Heart right ventricle (tissue), 16 donors: ENCODE measurements around the gene NAALADL2. TPM values are rescaled to one million over a fixed set of nuclear protein-coding genes. Genes with fewer than 3 reads are reported as not detected.

Experiments used
- ATAC-seq, 8 donors: fragments of 200-7000 bp; cut with Tn5 transposase; one replicate each; pipeline ENCODE4 v1.9.1; 2020; ENCODE audit warnings: mild to moderate bottlenecking in 8 of 8, moderate library complexity in 8 of 8, moderate number of reproducible peaks in 1 of 8
- DNase-seq, 2 donors: peaks; one replicate each; pipeline ENCODE4 v3.0.0-alpha.2; 2020
- H3K27ac ChIP-seq, 10 donors: fragments of 200-600 bp; sonication (generic) in 2 of 10; one replicate each; pipeline versions ENCODE4 v1.5.0 to v1.8.0; 2020 to 2022; ENCODE audit warnings: mild to moderate bottlenecking in 3 of 10
- H3K27me3 ChIP-seq, 7 donors: fragments of 200-600 bp; one replicate each; pipeline ENCODE4 v1.8.0; 2021 to 2022; ENCODE audit warnings: mild to moderate bottlenecking in 2 of 7
- H3K36me3 ChIP-seq, 9 donors: fragments of 200-600 bp; sonication (generic) in 1 of 9; one replicate each; pipeline versions ENCODE4 v1.5.0 to v1.8.0; 2020 to 2022; ENCODE audit warnings: mild to moderate bottlenecking in 2 of 9
- H3K4me1 ChIP-seq, 9 donors: fragments of 200-600 bp; sonication (generic) in 1 of 9; one replicate each; pipeline versions ENCODE4 v1.5.0 to v1.8.0; 2020 to 2022; ENCODE audit warnings: mild to moderate bottlenecking in 4 of 9
- H3K4me3 ChIP-seq, 10 donors: fragments of 200-600 bp; sonication (generic) in 2 of 10; one replicate each; pipeline versions ENCODE4 v1.5.0 to v1.8.0; 2020 to 2022; ENCODE audit warnings: mild to moderate bottlenecking in 7 of 10, moderate library complexity in 2 of 10
- H3K9me3 ChIP-seq, 11 donors: fragments of 200-600 bp in 10 of 11; sonication (generic) in 2 of 11; one replicate each; pipeline versions ENCODE4 v1.5.0 to v1.8.0; 2013 to 2022; ENCODE audit warnings: mild to moderate bottlenecking in 2 of 11, control low read depth in 1 of 11, moderate library complexity in 1 of 11
- CTCF ChIP-seq, 9 donors: fragments of 200-600 bp; sonication (generic) in 2 of 9; IDR thresholded peaks; one replicate each; pipeline versions ENCODE4 v1.5.0 to v1.8.0; 2021 to 2022; ENCODE audit warnings: antibody characterized with exemption in 9 of 9, mild to moderate bottlenecking in 5 of 9, moderate library complexity in 1 of 9
- WGBS, 2 donors: extraction: QIAGEN DNeasy Blood & Tissue Kit; methylation state at CpG; one replicate each; pipeline ENCODE4 v1.1.7; 2013; ENCODE audit warnings: inconsistent platforms in 1 of 2; 5-methylcytosine and 5-hydroxymethylcytosine counted together
- intact Hi-C, 10 donors: fragments of 100-400 bp; cut with DNase I; formaldehyde crosslinking; loops; one replicate each; pipeline versions ENCODE4 v1.11.1 to v1.14.2; 2022
- polyA plus RNA-seq, 2 donors: library from polyadenylated mRNA; stranded (reverse); fragments of 200-250 nt; gene quantifications; one replicate each; pipeline ENCODE4 v1.2.3, GENCODE V29; 2013
- total RNA-seq, 10 donors: library from RNA; stranded (reverse); fragmentation: NEBNext Ultra II Directional in 3 of 10; extraction: Animal tissue kit (Norgen Biotek cat#: 25700) in 3 of 10; gene quantifications; one replicate each; pipeline versions ENCODE4 v1.2.1 to v1.2.4, GENCODE V29; 2021 to 2023
- donor health status: Arrhythmogenic right ventricular cardiomyopathy.
- donor health status: ischemic (EF 13 %, LVEDD 7.1; RV severe dilation, severe dysfunction).
- donor health status: healthy with polysubstance abuse.
- donor health status: DM: no; HTN: yes; CAD: no.
- donor health status: DM: no; HTN: no; CAD: no.
- donor health status: ischemic (EF 25% LVEDD 6.9; RV normal size, moderate dysfunction).
- donor health status: ischemic (EF 25% LVEDD 5.7; RV mildly dilated, moderate dysfunction).
- donor health status: healthy.
- donor health status: DM: yes; HTN: yes; CAD: no.
- donor health status: Ischemic cardiomyopathy.
- donor health status: ischemic (EF 35%, LVEDD 5.7; RV mildly dilated, moderate dysfunction).
- donor health status: nonischemic (EF 11% LVEDD 7.7; RV severe dilation, severe dysfunction).
- donor health status: DM: yes; HTN: yes; CAD: no.
- donor health status: PGD.
- donor health status: ischemic (EF 29% LVEDD 5.4; RV normal size, mild dysfunction).
- donor health status: nonischemic (EF 23%, LVEDD 6.1; RV moderate dilation, normal function).

The NAALADL2 gene
- total and polyA plus RNA-seq, 12 donors, result 0.36 to 11.9 (median 5.2) TPM

- no peak for TF ChIP-seq CTCF (IDR thresholded peaks at IDR 0.05)
- H3K9me3 ChIP-seq, result no peaks in the 10 kb centered on the region
- H3K27me3 ChIP-seq, result no peaks in the 10 kb centered on the region
- intact Hi-C loops, result no loop called here
- no peak for DNase-seq
- ATAC-seq, result no peak
- H3K4me1 ChIP-seq, result peaks cover 0 to 4% (median 0%) of the 10 kb centered on the region in 9 donors
- H3K27ac ChIP-seq, result no peak overlapping the region
- H3K36me3 ChIP-seq, result no peaks in the 10 kb centered on the region
- H3K4me3 ChIP-seq, result no peak overlapping the region
Measured at GRCh38 chr3:175384569-175384968, 525.4 kb downstream of the NAALADL2 start.

- TF ChIP-seq CTCF (IDR thresholded peaks at IDR 0.05), result no peak
- Histone ChIP-seq H3K4me3 (no peak overlapping the region), H3K27ac (no peak overlapping the region), H3K36me3 (no peaks in the 10 kb centered on the region), H3K9me3 (no peaks in the 10 kb centered on the region), H3K4me1 (peaks cover 0 to 4% (median 0%) of the 10 kb centered on the region in 9 donors), H3K27me3 (no peaks in the 10 kb centered on the region)
- no peak for DNase-seq
- peak in 1 of 8 donors; percentile 42 for ATAC-seq
- intact Hi-C loops, result no loop called here
- WGBS, 2 donors, result 61 to 68% methylated on average over 3 of the region's 3 CpGs
Measured at GRCh38 chr3:175386630-175387029, 527.5 kb downstream of the NAALADL2 start.

GRCh38 chr3:175389560-175389959, 530.4 kb downstream of the NAALADL2 start:
- intact Hi-C loops, result no loop called here
- no peak for TF ChIP-seq CTCF (IDR thresholded peaks at IDR 0.05)
- Histone ChIP-seq H3K36me3 (no peaks in the 10 kb centered on the region), H3K27me3 (no peaks in the 10 kb centered on the region), H3K27ac (no peak overlapping the region), H3K4me3 (no peak overlapping the region), H3K9me3 (no peaks in the 10 kb centered on the region), H3K4me1 (no peaks in the 10 kb centered on the region)
- no peak for ATAC-seq
- DNase-seq, result no peak
- 88 to 95% methylated on average over 1 of the region's 1 CpG for WGBS, 2 donors

GRCh38 chr3:175391601-175392000, 532.5 kb downstream of the NAALADL2 start:
- no peak for TF ChIP-seq CTCF (IDR thresholded peaks at IDR 0.05)
- peaks cover 0 to 6% (median 0%) of the 10 kb centered on the region in 11 donors for H3K9me3 ChIP-seq
- H3K27ac ChIP-seq, result no peak overlapping the region
- no peak overlapping the region for H3K4me3 ChIP-seq
- WGBS, 2 donors, result 99 to 100% methylated on average over 1 of the region's 1 CpG
- no peaks in the 10 kb centered on the region for H3K27me3 ChIP-seq
- H3K36me3 ChIP-seq, result no peaks in the 10 kb centered on the region
- ATAC-seq (no peak), DNase-seq (no peak)
- intact Hi-C loops, result no loop called here
- H3K4me1 ChIP-seq, result no peaks in the 10 kb centered on the region
